PC-3 (cell line): Measurements from ENCODE around the gene MTMR11.
"Not testable (repeated sequence)": the region's sequence is repeated elsewhere in the genome, so short reads cannot be mapped to it uniquely, and the experiment has no call there.

ENCODE experiments used
- EZH2 ChIP-seq: fragments of 300-600 bp; sonication (generic); IDR thresholded peaks from one replicate; pipeline ENCODE4 v1.6.1; 2017; ENCODE audit warnings: antibody characterized with exemption, mild to moderate bottlenecking, low read length; ENCODE audit not compliant: unreplicated experiment
- EZH2phosphoT487 ChIP-seq: fragments of 300-600 bp; sonication (generic); IDR thresholded peaks from 2 replicates; pipeline ENCODE4 v1.6.1; 2018; ENCODE audit warnings: mild to moderate bottlenecking, antibody characterized with exemption, low read length, borderline replicate concordance
- TF ChIP-seq, protein P1 (sequence below): fragments of 300-600 bp; sonication (generic); conservative IDR thresholded peaks from 2 replicates; pipeline ENCODE4 v1.5.1; 2017; ENCODE audit warnings: antibody characterized with exemption, low read depth, mild to moderate bottlenecking, low read length

DNA sequence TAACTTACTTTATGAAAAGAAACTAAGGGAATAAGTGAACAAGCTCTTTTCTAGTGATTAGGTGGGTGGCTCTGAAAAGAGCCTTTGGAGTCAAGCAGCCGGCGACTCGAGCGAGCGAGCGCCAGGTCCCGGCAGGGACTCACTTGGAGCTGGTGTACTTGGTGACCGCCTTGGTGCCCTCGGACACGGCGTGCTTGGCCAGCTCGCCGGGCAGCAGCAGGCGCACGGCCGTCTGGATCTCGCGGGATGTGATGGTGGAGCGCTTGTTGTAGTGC is 50.6 kb downstream of the MTMR11 start:
- TF ChIP-seq, protein P1, sequence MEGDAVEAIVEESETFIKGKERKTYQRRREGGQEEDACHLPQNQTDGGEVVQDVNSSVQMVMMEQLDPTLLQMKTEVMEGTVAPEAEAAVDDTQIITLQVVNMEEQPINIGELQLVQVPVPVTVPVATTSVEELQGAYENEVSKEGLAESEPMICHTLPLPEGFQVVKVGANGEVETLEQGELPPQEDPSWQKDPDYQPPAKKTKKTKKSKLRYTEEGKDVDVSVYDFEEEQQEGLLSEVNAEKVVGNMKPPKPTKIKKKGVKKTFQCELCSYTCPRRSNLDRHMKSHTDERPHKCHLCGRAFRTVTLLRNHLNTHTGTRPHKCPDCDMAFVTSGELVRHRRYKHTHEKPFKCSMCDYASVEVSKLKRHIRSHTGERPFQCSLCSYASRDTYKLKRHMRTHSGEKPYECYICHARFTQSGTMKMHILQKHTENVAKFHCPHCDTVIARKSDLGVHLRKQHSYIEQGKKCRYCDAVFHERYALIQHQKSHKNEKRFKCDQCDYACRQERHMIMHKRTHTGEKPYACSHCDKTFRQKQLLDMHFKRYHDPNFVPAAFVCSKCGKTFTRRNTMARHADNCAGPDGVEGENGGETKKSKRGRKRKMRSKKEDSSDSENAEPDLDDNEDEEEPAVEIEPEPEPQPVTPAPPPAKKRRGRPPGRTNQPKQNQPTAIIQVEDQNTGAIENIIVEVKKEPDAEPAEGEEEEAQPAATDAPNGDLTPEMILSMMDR: not testable (repeated sequence)
- TF ChIP-seq EZH2phosphoT487, EZH2: not testable (repeated sequence)
